Cardiac fibroblast (primary cell): Measurements from ENCODE around the gene HCFC1R1.

ENCODE experiments used
- DNase-seq, 2 donors: peaks; one replicate each; pipeline versions ENCODE4 v3.0.0 to v3.0.0-alpha.2; 2010; ENCODE audit warnings: low read depth in 2 of 2
- H3K4me3 ChIP-seq, 2 donors: replicated peaks in 1 of 2; 1 replicate in 1 of 2; 2 replicates in 1 of 2; pipeline ENCODE4 v1.5.1; 2011; ENCODE audit warnings: low read depth in 2 of 2, low read length in 2 of 2, mild to moderate bottlenecking in 2 of 2, moderate library complexity in 1 of 2
- TF ChIP-seq, protein P1 (sequence below): IDR thresholded peaks from one replicate; pipeline ENCODE4 v1.5.1; 2011; ENCODE audit warnings: low read depth, mild to moderate bottlenecking, low read length, inconsistent platforms

Gene HCFC1R1

DNA sequence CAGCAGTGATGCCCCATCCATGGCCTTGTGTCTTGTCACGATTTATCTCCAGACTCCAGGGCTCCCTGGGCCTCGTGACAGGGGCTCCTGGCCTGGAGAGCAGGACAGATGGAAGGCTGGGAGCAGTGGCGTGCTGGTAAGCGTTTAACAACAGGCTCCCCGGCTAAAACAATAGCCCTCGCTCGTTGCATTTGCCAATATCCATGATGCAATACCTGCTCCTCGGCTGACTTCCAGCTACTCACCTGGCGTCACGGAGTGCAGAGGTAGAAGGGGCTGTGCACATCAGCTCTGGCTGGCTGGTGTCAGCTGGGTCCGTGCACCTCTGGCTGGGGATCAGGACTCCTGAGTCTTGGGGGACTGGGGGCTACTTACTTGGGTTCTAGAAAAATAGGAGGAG lies 14.5 kb upstream of the HCFC1R1 start:
- no peak for DNase-seq
- no peak overlapping the region for H3K4me3 ChIP-seq
- TF ChIP-seq, protein P1, sequence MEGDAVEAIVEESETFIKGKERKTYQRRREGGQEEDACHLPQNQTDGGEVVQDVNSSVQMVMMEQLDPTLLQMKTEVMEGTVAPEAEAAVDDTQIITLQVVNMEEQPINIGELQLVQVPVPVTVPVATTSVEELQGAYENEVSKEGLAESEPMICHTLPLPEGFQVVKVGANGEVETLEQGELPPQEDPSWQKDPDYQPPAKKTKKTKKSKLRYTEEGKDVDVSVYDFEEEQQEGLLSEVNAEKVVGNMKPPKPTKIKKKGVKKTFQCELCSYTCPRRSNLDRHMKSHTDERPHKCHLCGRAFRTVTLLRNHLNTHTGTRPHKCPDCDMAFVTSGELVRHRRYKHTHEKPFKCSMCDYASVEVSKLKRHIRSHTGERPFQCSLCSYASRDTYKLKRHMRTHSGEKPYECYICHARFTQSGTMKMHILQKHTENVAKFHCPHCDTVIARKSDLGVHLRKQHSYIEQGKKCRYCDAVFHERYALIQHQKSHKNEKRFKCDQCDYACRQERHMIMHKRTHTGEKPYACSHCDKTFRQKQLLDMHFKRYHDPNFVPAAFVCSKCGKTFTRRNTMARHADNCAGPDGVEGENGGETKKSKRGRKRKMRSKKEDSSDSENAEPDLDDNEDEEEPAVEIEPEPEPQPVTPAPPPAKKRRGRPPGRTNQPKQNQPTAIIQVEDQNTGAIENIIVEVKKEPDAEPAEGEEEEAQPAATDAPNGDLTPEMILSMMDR = no peak

DNA sequence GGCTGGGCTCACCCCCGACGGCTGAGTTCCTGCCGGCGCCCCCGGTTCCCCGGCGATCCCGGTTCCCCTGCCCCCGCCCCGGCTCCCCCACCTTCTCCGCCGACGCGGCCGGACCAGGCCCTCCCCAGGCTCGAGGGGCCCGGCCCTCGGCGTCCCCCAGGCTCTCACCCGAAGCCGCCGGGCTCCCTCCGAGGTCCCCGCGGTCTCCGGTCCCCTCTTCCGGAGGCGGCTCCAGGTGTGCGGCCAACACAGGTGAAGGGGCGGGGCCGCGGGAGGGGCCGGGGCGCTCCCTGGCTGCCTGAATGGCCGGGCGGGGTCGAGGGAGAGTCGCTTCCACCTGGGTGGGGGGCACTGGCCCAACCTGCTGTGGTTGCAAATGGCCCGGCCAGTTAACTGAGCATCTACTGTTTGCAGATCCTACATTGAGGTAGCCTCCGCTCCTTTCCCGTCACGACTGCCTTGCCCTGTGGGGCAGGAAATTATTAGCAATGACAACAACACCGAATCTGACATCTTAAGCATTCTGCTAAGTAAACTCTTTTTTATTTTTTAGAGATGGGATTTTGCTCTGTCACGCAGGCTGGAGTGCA lies 13.1 kb upstream of the HCFC1R1 start, which contains the start of gene BICDL2:
Gene BICDL2, minus strand, starts transcription at position 219 of the 590 bp plus-strand sequence. CDS start 1,448 bp downstream, outside the sequence.
- TF ChIP-seq, protein P1 = no peak
- no peak within 1 kb of the TSS for H3K4me3 ChIP-seq
- DNase-seq = no peak

DNA sequence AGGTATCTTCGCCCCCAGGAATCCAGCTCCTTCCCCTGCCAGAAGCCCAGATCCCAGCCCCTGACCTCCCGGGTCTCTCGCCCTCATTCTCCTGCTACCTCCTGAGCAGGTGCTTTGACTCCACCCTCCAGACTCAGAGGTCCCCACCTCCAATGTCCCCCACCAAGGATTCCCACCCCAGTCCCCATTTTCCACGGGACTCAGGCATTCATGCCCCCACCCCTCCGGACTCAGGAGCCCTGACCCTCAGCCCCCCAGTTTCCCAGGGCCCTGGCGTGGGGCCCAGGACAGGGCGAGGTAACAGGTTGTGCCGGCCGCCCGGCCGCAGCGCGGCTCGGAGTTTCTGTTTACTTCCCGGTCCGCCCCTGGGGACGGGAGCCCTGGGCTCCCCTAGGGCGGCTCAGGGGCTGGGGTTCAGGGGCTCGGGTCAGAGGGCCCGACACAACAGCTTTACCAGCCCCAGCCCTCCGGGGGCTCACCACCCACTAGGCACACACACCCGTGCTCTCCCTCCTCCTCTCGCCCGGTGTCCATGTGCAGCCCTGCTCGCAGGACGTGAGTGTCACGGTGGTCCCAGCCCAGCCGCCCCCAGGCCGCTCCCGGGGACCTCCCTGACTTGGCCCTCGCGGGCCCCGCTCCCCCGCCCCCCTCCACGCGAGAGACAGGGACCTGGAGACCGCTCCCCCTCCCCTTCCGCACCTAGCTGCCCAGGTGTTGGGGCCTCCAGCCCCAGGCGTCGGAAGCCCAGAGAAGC lies 12.4 kb upstream of the HCFC1R1 start:
- H3K4me3 ChIP-seq = no peak overlapping the region
- no peak for DNase-seq
- TF ChIP-seq, protein P1 = no peak

DNA sequence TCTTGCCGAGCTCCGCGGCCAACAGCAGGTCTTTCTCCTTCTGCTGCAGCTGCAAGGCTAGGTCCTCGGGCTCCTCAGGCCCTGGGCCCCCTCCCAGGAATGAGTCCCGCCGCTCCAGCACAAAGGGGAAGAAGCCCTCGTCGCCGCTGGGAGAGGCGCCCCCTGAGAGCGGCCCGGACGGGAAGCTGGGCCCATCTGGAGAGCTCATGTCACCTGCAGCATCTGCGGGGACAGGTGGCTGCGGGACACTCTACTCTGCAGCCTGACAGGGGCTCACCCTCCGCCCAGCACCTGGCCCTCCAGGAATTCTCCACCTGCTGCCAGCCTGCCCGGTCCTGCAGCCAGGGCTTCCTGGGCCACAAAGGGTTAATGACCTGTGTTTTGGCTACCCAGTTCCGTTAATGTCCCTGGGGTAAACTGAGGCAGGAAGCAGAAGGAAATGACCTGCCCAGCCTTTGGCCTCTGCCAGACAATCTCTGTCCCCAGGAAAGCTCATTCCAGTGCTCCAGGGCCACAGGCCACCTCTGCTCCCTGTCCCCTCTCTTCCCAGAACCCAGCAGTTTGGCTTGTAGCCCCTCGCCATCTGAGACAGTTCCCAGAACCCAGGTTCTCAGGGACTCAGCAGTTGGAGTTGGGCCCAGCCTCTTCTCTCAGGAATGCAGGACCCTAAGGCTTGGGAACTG lies 11.7 kb upstream of the HCFC1R1 start:
- no peak for DNase-seq
- H3K4me3 ChIP-seq = no peak overlapping the region
- TF ChIP-seq, protein P1 = no peak

DNA sequence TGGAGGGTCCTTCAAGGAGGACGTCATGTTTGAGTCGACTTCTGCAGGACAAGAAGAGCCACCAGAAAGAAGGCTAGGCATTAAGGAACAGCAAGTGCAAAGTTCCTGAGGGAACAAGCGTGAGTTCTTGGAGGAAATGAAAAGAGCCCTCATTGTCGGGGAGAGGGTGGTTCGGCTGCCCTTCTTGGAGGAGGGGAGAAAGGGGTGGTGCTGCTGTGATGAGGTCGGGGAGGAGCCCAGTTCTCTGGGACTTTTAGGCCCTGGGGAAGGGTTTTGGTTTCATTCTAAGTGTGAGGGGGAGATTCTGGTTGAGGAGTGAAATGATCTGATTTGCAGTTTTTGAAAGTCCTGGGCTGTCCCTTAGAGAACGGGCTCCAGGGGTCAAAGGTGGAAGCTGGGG lies 8.9 kb upstream of the HCFC1R1 start:
- DNase-seq = no peak
- no peak overlapping the region for H3K4me3 ChIP-seq
- TF ChIP-seq, protein P1 = no peak

DNA sequence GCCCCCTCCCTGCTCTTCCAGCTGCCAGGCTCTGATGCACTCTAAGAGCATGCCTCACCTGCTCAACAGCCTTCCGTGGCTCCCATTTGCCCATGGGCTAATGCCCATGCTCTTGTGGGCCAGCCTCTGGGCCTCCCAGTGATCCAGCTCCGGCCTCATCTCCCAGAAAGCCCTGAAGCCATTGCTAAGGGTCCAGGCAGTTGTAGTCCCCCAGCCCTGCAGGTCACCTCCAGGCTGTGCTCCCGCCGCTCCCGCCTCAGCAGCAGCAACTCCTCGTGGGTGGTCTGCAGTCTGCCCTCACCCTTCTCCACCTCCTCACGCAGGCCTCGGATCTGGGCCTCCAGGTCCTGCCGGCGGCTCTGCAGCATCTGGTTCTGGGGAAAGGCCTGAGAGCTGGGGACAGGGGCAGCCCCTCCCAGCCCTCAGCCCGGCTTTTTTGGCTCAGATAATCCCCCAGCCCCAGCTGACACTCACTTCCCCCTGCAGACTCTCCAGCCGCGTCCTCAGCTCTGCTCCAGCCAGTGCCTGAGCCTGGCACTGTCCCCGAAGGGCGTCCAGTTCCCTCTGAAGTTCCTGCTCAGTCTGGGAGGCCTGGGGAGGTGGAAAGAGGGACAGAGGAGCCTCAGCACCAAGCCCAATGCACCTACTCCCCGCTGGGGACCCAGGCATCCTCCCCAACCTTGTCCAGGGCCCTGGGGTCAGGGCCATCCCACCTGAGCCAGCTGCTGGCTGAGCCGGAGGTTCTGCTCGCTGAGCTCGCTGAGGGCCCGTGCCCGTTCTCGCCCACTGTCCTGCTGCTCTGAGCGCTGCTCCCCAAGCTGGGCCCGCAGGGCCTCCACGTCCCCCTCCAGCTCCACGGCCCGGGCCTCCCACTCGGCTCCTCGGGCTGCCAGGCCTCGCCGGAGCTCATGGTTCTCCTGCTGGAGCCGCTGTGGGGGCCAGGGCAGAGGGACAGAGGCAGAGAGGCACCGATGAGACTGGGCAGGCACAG lies 6.8 kb upstream of the HCFC1R1 start:
- TF ChIP-seq, protein P1 = no peak
- H3K4me3 ChIP-seq = no peak overlapping the region

More for the DNA sequence above, 6.8 kb upstream of the HCFC1R1 start:
- no peak for DNase-seq
